HG03432 (cell line): Measurements from ENCODE around the gene GNG2.

Source experiments
- ATAC-seq: cut with Tn5 transposase; IDR thresholded peaks from one replicate; pipeline ENCODE4 v1.9.1; 2021; ENCODE audit warnings: mild to moderate bottlenecking, moderate library complexity; ENCODE audit not compliant: unreplicated experiment

Gene GNG2

DNA sequence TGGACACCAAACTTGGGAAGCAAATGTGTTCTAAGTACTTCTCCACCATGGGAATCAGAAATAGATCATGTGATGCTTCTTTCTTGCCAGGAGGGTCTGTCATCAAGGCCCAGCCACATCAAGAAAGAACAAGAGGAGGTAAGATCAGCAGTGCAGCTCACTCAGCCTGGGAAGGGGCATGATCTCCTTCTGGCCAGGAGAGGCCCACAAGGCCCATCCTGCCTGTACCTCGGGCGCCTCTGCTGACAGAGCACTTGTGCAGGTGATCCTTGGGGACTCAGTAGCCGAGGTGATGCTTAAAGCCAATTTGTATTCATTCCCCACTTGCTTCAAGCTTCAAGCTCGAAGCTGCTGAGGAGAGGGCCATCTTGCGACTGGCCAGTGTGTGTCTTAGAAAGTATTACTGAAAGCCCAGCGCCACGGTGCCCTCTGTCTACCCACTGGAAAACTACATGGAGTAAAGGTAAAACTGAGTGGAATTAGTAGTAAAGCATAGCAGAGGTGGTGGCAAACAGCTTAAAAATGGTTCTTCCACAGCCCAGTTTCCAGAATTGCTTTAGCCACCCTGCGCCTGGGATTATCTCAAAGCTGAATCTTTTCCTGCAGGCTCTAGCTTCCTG is 155.1 kb downstream of the GNG2 start:
- ATAC-seq = no peak

DNA sequence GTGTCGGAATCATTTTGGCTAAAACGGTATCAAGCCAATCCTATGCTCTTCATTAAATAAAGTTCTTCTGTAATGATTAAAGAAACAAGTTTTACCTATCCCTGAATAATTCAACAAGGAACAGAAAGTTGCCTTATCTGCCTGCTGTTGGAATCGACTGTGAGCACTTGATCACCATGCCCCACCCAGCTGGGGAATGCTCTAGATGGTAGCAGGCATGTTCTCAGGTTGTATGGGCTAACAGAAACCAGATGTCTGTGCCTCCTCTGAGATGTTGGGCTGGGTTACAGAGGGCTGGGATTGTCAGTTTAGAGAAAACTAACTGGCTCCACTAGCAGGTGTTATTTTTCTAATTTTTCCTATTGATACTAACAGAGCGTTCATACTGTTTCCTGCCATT is 157.8 kb downstream of the GNG2 start:
- no peak for ATAC-seq

DNA sequence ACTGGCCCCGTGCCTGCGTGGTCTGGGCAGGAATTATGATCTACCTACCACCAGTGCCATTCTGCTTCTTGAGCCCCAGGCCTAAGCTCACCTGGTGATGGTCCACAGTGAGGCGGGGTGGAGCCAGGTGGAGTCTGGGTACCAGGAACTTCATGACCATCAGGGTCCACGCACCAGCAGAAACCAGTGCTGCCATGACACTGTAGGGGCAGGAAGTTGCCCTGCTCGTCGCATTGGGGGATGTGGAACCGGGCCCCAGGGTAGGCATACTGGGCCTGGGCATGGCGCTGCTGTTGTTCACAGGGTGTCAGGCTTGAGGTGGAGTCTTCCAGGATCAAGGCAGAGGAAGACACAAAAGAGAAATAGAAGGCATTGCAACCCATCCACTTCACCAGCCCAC is 158.6 kb downstream of the GNG2 start:
- ATAC-seq = no peak
